Measurements from ENCODE around the gene SFXN2.
"Not testable (repeated sequence)": the region's sequence is repeated elsewhere in the genome, so short reads cannot be mapped to it uniquely, and the experiment has no call there.

The SFXN2 gene

DNA sequence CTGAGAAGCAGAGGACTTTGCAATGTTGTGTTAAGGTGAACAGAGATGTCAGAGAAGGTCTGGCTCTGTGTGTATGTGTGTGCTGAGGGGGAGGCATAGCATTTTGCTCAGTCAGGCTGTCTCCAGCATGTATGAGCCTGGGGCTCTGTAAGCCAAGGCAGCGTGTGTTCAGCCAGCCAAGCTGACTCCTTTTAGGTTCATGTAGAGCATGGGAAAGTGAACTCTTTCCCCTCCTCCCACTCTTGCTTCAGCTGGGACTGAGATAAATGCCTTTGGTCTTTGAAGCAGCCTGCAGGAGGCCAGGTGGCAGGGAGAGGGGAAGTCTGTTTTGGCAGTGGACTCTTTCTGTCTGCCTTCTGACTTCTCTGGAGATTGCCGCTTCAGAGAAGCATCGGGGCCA lies 3.8 kb downstream of the SFXN2 start:
- DNase-seq (ENCODE audit: extremely low read depth in 1 of 2, low read depth in 1 of 2), result no peak

DNA sequence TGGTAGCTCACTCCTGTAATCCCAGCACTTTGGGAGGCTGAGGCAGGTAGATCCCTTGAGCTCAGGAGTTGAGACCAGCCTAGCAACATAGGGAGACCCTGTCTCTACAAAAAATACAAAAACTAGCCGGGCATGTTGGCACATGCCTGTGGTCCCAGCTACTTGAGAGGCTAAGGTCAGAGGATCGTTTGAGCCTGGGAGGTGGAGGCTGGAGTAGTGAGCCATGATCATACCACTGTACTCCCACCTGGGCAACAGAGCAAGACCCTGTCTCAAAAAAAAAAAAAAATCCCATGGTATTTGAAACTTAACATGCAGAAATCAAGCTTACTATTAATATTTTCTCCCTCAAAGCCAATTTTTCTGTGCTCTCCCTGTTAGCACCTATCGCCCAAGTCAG lies 5.9 kb downstream of the SFXN2 start:
- DNase-seq (ENCODE audit: extremely low read depth in 1 of 2, low read depth in 1 of 2), result no peak

DNA sequence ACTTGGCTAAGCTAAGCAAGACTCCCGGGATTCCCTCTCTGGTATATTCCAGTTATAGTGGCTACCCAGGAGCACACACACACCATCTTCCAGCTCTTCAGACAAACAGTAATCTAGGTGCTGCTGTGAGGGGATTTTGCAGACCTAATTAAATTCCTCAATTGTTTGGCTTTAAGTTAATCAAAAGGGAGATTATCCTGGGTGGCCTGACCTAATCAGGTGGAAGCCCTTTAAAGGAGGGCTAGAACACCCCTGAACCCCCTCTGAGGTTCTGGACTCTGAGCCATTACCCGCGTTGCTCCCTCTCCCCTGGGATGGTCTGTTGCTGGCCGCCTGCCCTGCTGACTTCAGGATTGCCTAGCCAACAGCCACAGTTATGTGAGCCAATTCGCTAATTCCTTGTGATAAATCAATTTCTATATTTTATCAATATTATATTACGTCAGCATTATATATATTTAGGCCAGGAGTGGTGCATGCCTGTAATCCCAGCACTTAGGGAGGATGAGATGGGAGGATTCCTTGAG lies 6.4 kb downstream of the SFXN2 start:
- no peak for DNase-seq (ENCODE audit: extremely low read depth in 1 of 2, low read depth in 1 of 2)

DNA sequence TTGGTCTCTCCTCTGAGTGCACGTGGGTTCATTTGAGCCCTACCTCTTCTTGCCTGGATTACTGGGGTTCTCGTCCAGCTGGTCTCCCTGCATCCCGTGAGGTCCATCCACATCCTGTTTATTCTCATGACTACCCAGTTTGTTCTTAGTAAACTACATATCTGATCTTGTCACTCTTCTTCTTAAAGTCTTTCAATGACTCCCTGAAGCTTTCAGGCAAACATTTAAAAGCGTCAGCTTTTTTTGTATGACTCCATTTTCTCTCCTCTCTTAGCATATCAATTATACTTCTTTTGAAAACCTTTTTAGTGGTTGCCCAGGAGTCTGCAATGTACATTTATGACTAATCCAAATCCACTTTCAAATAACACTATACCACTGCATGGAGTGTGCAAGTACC lies 7.5 kb downstream of the SFXN2 start:
- DNase-seq (ENCODE audit: extremely low read depth in 1 of 2, low read depth in 1 of 2), result no peak

DNA sequence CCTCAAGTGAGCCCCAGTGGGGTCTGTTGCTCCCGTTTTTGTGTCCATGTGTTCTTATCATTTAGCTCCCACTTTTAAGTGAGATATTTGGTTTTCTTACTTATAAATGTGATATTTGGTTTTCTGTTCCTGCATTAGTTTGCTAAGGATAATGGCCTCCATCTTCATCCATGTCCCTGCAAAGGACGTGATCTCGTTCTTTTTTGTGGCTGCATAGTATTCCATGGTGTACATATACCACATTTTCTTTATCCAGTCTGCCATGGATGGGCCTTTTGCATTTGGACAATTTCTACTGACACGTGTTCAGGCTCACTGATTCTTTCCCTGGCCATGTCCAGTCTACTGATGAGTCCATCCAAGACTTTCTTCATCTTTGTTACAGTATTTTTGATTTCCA lies 9.6 kb downstream of the SFXN2 start:
- DNase-seq (ENCODE audit: extremely low read depth in 1 of 2, low read depth in 1 of 2), result no peak

DNA sequence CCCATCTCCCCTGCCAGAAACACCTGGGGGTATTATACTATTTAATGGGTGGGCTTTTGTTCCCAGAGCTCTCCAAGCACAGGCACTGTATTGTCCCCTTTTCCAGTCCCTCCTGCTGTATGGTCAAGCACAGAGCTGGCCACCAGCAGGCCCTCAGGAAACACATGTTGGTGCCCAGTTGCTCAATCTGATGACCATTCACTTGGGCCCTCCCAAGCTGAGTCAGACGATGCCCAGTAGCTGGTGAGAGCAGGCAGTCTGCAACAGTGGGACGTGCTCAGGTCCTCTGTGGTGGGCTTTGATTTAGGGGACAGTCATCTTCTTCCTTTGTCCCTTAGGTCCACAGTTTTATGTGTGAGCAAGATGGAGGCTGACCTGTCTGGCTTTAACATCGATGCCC lies 11.8 kb downstream of the SFXN2 start:
- DNase-seq (ENCODE audit: extremely low read depth in 1 of 2, low read depth in 1 of 2), result no peak

DNA sequence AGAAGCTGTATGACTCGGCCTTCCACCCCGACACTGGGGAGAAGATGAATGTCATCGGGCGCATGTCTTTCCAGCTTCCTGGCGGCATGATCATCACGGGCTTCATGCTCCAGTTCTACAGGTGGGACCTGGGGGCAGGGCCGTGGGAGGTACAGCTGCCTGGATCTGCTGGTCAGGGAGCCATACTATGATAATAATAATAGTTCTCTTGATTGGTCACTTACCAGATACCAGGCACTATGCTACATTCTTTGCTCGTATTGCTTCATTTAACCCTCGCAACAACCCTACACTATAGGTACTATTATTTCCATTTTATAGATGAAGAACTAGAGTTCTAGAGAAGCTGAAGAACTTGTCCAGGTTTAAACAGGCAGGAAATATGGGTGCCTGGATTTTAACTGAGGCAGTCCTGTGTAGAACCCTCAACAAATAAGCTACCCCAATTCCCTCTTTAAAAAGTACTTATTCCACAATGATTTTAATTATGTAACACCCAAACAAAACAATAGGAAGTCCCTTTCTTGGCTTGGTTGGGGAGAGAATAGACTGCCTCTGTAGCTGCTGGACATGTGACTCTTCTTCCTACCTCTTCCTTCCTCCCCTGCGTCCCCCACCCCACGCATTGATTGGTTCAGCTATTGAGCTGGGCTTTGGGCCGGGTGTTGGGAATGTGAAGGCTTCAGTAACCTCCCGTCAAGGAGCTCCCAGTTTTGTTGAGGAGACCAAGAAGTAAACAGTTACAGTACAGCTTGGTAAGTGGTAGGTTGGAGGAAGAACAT lies 12.8 kb downstream of the SFXN2 start:
- DNase-seq (ENCODE audit: extremely low read depth in 1 of 2, low read depth in 1 of 2), result no peak

DNA sequence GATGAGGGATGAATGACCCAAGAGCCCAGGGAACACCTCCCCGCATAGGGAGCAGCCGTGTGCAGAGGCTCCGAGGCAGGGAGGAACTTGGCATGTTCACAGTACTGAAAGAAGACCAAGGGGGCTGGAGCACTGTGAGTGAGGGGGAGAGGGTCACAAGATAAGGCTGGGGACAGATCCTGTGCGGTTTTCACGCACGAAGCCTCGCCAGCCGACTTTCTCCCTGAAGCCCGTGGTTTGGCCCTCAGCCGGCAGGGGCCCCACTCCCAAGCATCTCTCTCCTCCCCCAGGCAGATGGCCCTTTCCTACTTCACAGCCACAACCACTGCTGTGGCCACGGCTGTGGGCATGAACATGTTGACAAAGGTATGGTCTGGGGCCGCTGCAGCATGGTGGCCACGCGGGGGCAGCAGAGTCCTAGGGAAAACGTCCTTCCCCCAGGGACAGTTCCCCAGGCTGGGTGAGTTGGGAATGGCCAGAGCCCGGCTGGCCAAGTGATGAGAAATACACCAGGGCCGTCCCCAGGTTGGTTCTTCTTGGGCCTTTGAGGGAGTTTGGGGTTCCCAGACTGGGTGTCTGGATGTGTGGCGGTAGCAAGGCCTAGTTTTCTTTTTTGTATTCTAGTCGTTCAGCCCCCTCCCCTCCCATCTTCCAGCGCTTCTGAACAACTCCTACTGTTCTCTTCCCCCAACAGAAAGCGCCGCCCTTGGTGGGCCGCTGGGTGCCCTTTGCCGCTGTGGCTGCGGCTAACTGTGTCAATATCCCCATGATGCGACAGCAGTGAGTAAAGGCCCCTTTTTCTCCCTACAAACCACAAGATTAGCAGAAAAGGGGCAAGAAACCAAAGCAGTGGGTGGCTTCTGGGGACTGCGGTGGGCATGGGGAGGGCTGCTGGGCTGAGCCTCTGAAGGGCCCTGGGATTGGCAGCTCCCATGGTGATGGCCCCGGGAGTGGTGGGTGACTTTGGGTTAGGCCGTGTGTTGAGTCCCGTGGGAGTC lies 14.9 kb downstream of the SFXN2 start:
- DNase-seq (ENCODE audit: extremely low read depth in 1 of 2, low read depth in 1 of 2), result peak; percentile 27 to 47

DNA sequence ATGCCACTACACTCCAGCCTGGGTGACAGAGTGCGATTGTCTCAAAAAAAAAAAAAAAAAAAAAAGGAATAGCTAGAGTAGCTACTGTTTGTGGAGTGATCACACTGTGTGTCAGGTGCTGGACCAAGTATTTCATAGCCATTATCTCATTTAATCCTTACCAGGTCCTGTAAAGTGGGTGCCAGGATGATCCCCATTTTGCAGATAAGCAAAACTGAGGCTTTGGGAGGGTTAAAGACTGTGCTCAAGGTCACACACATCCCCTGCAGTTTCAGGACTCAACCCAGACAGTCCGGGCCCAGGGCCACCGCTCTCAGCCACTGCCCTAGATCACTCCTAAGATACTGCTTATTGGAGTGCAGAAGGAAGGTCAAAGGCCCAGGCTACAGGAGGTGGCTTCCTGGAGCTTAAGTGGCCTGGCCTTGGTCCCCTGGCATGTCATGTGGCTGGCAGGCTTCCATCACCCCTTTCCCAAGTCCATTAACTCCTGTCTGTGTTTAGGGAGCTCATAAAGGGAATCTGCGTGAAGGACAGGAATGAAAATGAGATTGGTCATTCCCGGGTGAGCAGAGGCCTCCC lies 16.9 kb downstream of the SFXN2 start:
- DNase-seq (ENCODE audit: extremely low read depth in 1 of 2, low read depth in 1 of 2), result no peak

DNA sequence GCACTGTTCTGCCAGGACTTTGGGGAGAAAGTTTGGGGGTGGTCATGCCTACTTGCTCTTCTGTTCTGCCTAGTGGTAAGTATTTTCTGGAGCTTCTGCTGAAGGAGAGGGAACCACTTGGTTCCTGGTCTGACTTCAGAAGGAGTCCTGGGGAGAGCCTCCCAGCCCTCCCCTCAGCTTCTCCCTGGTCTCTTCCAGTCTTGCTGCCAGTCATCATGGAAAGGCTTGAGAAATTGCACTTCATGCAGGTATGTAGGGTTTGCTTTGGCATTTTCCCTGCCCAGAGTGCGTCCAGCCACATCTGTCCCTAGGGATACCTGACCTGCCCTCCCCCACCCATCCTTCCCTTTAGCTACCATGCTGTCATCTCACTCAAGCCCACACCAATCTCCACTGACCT lies 18.2 kb downstream of the SFXN2 start:
- DNase-seq (ENCODE audit: extremely low read depth in 1 of 2, low read depth in 1 of 2), result no peak

DNA sequence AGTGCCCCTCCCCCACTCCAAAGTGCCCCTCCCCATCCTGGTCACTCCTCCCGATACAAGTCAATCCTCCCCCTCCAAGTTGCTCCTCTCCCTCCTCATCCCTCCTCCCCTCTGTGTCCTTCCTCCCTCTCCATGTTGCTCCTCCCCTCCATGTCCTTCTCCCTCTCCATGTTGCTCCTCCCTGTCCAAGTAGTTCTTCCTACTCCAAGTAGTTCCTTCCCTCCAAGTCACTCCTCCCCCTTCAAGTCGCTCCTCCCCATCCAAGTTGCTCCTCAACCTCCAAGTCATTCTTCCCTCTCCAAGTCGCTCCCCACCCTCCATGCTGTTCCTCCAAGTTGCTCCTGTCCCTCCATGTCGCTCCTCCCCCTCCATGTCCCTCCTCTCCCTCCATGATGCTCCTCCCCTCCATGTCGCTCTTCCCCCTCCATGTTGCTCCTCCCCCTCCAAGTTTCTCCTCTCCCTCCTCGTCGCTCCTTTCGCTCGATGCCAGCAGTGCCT lies 20.7 kb downstream of the SFXN2 start:
- no peak for DNase-seq (ENCODE audit: extremely low read depth in 1 of 2, low read depth in 1 of 2)

DNA sequence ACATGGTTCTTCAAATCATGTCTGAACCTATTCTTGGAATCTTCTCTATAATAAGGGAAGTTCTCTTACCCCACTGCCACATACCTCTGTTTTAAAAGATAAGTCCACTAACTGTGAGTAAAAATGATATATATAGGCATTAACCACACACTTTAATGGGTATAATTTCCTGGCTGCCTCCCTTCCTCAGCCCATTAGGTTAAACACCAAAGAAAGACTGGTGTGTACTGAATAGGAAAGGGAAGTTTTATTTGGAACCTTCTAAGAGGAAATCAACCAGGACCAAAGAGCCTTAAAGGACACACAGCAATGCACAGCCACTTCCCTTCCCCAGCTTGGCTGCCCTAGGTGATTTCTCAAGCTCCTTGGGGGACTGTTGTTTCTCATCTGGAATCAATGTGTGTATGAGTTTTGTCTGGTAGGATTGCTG lies 24.3 kb downstream of the SFXN2 start:
- no peak for DNase-seq (ENCODE audit: extremely low read depth in 1 of 2, low read depth in 1 of 2)

DNA sequence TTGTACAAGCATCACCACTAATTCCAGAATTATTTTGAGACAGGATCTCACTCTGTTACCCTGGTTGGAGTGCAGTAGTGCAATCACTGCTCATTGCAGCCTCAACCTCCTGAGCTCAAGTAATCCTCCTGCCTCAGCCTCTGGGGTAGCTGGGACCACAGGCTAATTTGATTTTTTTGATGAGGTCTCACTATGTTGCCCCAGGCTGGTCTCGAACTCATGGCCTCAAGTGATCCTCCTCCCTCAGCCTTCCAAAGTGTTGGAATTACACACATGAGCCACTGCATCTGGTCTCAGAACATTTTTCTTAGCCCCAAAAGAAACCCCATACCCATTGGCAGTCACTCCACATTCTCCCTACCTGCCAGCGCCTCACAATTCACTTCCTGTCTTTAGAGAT lies 25.8 kb downstream of the SFXN2 start:
- DNase-seq (ENCODE audit: extremely low read depth in 1 of 2, low read depth in 1 of 2), result no peak

DNA sequence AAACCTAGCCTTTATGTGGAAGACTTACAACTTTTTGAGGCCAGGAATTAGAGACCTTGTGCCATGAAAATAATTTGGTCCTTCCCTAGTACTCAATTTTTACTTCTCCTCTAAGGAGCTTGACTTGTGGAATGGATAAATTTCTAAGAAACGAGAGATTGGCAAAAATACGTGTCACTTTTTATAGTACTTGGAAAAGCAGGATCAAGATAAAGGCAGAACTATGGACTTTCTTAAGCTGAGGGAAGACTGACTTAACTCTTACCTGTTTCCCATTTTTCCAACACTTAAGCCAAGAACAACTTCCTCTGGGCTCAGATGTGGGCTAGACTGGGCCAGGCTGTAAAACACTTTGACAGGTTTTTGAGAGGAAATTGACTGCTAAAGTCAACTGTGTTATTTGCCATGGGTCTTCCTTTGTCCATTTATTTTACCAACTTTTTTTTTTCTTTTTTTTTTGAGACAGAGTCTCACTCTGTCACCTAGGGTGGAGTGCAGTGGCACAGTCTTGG lies 27.3 kb downstream of the SFXN2 start:
- no peak for DNase-seq (ENCODE audit: extremely low read depth in 1 of 2, low read depth in 1 of 2)

DNA sequence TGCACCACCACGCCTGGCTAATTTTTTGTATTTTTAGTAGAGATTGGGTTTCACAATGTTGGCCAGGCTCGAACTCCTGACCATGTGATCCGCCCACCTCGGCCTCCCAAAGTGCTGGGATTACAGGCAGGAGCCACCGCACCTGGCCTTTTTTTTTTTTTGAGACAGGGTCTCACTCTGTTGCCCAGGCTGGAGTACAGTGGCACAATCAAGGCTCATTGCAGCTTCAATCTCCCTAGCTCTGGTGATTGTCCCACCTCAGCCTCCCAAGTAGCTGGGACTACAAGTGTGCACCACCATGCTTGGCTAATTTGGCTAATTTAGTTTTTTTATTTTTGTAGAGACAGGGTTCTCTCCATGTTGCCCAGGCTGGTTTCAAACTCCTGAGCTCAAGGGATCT lies 27.9 kb downstream of the SFXN2 start:
- not testable (repeated sequence) for DNase-seq (ENCODE audit: extremely low read depth in 1 of 2, low read depth in 1 of 2)

DNA sequence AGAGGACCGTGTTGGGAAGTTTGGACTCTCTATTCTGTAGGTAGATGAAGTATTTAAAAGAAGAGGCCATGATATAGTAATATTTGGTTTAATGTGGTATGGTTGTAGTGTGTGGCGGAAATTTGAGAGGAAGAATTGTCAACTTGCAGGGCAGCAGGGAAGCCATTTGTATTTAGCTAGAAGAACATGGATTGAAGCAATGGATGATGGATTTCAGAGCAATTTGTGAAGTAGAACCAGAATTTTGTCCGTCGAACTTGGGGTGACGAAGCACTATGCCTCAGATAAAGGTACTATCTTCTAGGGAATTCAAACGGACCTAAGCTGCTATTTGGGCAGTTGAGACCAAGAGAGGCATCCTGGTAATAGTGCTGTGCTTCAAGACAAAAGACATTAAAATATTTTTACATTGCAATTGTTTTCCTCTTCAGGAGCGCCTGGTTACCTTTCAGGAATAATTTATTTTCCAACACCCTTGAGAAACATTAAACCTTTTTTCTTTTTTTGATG lies 28.7 kb downstream of the SFXN2 start:
- no peak for DNase-seq (ENCODE audit: extremely low read depth in 1 of 2, low read depth in 1 of 2)

DNA sequence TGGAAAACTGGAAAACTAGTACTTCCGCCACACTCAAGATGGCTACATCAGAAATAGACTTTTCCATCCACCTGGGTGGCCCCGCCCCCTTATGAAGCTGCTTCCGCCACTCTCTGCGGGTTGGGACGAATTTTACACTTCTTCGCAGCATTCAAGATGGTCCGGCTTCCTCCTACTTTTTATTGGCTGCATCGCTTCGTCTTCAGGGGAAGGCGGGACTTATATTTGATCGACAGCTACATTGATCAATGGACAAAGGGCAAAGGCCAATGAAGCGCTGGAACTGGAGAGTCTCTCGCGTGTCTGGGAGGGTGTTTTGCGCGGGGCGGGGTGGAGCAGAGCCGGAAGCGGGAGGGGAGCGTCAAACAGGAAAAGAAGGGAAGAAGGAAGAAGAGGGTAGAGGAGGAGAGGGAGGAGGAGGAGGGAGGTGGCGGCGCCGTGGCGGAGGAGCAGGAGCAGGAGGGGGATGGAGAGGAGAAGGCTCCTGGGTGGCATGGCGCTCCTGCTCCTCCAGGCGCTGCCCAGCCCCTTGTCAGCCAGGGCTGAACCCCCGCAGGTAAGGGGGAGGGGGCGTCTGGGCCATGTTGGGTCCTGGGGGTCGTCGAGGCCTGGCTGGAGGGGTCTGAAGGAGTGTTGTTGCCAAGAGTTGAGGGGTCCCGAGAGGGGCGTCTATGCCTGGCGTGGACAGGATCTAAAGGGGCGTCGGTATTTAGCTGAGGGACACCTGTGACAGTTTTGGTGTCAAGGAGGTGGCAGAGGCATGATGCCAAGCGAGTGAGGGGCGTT lies 29.3 kb downstream of the SFXN2 start, which contains the start of gene WBP1L:
Gene WBP1L (plus strand): TSS at position 361 of the 786 bp plus-strand sequence. CDS start 106 bp downstream, at position 467.
- DNase-seq (ENCODE audit: extremely low read depth in 1 of 2, low read depth in 1 of 2), result peak; percentile 72 to 88

DNA sequence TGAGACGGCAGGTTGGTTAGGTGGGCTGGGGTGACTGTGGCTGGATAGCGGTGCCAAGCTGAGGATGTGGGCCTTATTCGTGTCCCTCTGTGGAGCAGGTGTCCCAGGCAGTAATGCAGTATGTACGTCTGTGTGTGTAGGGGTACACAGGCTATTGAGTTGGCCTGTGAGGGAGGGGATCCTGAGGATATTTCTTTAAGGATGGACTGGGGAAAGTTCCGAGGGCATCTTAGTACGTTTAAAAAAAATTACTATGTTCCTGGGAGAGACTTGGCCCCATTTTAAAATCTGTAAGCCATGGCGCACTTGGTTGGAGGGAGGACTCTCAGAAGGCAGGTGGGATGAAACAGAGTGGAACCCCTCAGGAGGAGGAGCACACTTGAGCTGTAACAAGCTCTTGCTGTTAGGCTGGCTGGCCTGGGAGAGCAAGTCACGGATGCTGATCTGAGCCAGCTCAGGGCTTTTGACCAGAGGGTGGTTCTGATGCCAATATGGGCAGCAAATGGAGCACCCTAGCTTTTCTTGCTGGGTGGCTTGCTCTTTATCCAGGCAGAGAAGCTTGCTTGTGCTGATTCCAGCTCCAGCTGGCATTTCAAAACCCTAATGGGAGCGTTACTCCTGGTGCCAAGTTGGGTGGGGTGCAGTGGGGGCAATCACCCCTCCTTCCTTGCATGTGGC lies 30.1 kb downstream of the SFXN2 start:
- no peak for DNase-seq (ENCODE audit: extremely low read depth in 1 of 2, low read depth in 1 of 2)

DNA sequence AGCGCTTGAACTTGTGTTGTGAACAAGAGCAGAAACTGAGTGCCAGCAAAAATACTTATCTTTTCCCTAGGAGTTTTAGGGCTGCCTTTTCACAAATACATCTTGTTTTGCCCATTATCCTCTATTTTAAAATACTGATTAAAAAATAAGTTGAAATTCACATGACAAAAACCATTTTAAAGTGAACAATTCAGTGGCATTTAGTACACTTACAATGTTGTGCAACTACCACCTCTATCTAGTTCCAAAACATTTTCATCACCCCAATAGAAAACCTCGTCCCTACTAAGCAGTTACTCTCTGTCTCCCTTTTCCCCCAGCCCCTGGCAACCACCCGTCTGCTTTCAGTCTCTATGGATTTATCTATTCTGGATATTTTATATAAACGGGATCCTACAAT lies 30.7 kb downstream of the SFXN2 start:
- no peak for DNase-seq (ENCODE audit: extremely low read depth in 1 of 2, low read depth in 1 of 2)

All from stimulated activated CD8-positive, alpha-beta memory T cell treated with anti-CD3 and anti-CD28 coated beads, Interleukin-7, amount 100 ng/mL, for 48 hours (primary cell).